GM18502 (cell line): Measurements from ENCODE around the gene XYLT1.
A peak's percentile ranks its signal among the peaks of the same experiment; 100 is the strongest.

ENCODE experiments used
- ATAC-seq: cut with Tn5 transposase; IDR thresholded peaks from one replicate; pipeline ENCODE4 v1.9.1; 2021; ENCODE audit warnings: mild to moderate bottlenecking; ENCODE audit not compliant: unreplicated experiment, poor library complexity

The XYLT1 gene

DNA sequence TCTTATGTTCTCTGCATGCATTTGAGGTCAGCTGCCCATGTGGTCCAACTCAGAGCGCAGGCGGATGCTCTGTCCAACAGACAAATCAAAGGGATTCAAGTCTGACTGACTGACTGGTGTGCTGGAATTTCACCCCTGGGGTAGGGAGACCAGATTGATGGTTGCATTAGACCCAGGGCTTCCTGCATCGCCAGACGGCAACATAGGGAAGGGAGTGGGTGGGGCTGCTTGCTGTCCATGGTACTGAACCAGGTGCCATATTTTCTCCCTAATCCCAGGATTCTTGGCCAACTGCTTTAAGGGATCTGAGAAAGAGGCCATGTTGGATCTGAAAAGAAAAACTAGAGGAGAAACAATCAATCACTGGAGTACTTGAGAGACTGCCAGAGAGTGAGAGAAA, 332.0 kb downstream of the XYLT1 start:
- ATAC-seq: no peak

GRCh38 chr16:17135439-17135838, 335.3 kb downstream of the XYLT1 start:
- no peak for ATAC-seq

GRCh38 chr16:17134586-17134985, 336.2 kb downstream of the XYLT1 start:
- peak; percentile 86 for ATAC-seq

GRCh38 chr16:17133851-17134250, 336.9 kb downstream of the XYLT1 start:
- no peak for ATAC-seq

GRCh38 chr16:17131351-17131750, 339.4 kb downstream of the XYLT1 start:
- no peak for ATAC-seq

- ATAC-seq: no peak
Measured at GRCh38 chr16:17130733-17131132, 340.0 kb downstream of the XYLT1 start.

- ATAC-seq: no peak
Measured at GRCh38 chr16:17129971-17130370, 340.8 kb downstream of the XYLT1 start.

GRCh38 chr16:17128791-17129190, 342.0 kb downstream of the XYLT1 start:
- no peak for ATAC-seq

DNA sequence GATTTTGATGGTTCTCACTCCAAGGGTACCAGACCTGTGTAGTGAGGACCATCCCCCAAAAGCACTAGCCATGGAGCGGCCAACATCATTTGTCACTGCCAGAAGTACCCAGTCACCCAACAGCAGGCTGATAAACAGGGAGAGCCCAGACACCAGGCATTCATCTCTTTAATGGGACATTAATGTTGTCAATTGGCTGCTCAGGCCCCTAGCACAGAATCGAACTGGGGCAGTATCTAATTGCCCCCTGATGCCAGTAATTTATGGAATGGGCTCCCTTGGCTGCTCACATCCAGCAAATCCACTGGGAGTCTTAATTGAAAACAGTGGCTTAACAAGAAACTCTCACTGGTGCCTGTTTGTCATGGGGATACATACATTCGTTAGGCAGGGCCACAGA, 344.6 kb downstream of the XYLT1 start:
- ATAC-seq: no peak

DNA sequence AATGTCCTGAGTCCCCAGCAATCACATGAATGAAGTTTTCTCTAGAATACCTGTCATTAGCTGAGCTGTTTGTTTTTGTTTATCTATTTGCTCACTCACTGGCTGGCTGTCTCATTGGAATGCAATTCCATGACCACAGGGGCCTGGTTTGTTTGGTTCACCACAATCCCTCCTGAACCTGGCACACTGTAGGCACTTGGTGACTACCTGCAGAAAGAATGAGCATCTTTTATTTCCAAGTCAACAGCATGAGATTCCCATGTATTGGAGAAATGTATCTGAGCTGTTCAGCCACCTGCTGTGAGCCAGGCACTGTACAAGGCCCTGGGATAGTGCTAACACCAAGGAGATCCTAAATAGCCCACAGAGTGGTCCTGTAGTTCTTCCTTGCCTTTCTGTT, 345.1 kb downstream of the XYLT1 start:
- ATAC-seq: no peak

DNA sequence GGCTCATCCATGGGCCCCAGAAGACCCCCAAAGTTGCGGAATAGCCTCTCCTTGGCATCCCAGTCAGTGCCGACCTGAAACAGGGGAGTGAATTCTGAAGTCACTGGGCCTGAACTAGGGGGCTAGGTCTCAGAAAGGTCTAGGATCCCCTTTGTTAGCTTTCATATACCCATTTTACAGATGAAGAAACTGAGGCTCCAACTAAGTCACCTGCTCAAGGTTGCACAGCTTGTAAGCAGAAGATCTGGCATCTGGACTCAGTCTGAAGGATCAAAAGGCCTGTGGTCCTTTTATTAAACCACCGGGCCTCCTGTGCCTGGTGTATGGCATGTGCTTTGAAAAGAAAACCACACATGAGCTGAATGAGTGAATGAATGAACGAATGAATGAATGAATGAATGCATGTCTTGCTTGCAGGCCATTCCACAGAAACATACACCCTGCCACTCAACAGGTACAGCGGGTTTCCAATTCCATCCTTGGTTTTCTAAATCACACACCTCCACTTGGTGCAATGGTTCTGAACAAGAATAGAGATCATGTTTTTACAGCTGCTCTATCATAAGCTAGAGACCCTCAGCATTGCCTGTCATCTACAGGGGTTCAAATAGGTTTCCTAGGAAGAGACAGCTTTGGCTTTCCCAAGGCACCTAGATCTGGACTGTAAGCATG, 352.7 kb downstream of the XYLT1 start:
- ATAC-seq: no peak

- no peak for ATAC-seq
Measured at GRCh38 chr16:17116595-17117322, 354.0 kb downstream of the XYLT1 start.

GRCh38 chr16:17109413-17109812, 361.3 kb downstream of the XYLT1 start:
- ATAC-seq: no peak

GRCh38 chr16:17108596-17108995, 362.2 kb downstream of the XYLT1 start:
- ATAC-seq: no peak

GRCh38 chr16:17107450-17107849, 363.3 kb downstream of the XYLT1 start:
- no peak for ATAC-seq

DNA sequence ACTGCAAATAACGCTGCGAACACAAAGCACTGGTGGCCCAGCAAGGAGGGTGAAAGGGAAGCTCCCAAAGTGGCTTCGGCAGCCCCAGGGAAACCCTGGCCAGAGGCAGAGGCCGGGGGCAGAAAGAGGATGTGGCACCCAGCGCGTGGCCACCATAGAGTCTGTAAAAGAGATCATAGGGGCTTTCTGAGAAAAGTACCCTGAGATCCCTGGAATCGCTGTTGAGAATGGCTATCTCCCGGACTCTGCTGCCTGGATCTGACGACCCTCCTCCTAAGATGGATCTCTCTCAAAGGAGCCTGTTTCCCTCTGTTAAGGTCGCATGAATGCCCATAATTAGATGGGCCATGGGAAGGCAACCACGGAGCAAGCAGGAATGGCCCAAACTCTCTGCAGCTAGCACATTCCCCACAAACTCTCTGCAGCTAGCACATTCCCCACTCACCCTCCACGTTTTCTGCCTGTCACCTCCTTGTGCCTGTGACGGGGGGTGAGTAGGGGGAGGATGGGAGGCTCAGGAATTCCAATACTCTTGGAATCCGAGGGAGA, 364.4 kb downstream of the XYLT1 start:
- no peak for ATAC-seq

DNA sequence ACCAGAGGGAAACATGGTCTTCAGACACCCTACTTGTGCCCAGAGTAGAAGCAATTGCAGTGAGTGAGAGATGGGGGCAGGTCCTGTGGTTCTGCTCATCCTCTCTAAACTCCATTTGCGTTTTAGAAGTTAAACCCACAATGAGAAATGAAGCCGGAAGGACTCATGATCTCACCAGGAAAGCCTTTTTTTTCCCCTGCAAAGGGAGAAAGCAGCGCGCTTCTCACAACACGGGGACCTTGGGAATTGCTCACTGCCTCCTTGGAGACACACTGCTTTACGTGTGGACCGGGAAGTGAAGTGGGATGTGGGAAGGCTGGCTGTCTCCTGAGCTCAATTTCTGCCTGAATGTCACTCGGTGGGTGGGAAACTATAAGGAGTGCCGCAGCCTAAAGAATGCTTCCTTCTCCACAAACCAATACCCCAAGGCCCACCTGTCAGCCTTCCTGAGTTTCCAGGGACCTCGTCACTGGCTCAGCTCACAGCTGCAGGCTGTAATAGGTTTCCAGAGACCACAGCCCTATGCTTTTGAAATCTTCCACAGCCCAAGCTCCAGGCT, 365.4 kb downstream of the XYLT1 start:
- no peak for ATAC-seq

- no peak for ATAC-seq
Measured at GRCh38 chr16:17104654-17105053, 366.1 kb downstream of the XYLT1 start.

DNA sequence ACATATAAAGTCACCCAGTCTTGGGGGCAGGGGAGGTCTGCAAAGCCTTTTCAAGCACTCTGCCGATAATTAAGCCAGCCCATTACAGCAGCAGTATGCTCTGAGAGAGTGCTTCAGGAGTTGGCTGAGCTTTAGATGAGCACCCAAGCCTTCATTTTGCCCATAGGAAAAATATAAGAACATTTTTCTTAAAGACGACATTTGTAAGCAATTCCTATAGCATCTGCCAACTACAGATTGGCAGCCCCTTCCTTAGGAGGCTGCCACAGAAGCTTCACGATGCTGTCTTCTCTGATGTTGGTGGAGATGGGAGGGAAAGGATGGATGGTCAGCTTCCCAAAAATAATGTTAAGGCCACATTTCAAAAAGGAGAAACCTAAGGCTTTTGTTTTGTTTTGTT, 367.5 kb downstream of the XYLT1 start:
- no peak for ATAC-seq

- no peak for ATAC-seq
Measured at GRCh38 chr16:17101646-17102045, 369.1 kb downstream of the XYLT1 start.

GRCh38 chr16:17098685-17099084, 372.1 kb downstream of the XYLT1 start:
- ATAC-seq: no peak
